ENCODE measurements around the gene CCL18. TPM values are rescaled to one million over a fixed set of nuclear protein-coding genes. Genes with fewer than 3 reads are reported as not detected.

Gene CCL18
- total RNA-seq, 1 donor from 2014 or later = not detected

- DNase-seq (no peak), ATAC-seq (ENCODE audit: low read depth) (no peak)
- H3K4me1 Mint-ChIP-seq = peaks cover 3% of the 10 kb centered on the region
- no peaks in the 10 kb centered on the region for H3K36me3 Mint-ChIP-seq (ENCODE audit: low read depth)
- intact Hi-C loops (cut with micrococcal nuclease) = no loop called here
- H3K27ac Mint-ChIP-seq = no peak overlapping the region
- H3K9me3 Mint-ChIP-seq = no peaks in the 10 kb centered on the region
- no peak overlapping the region for H3K4me3 Mint-ChIP-seq
- TF ChIP-seq, protein P1, sequence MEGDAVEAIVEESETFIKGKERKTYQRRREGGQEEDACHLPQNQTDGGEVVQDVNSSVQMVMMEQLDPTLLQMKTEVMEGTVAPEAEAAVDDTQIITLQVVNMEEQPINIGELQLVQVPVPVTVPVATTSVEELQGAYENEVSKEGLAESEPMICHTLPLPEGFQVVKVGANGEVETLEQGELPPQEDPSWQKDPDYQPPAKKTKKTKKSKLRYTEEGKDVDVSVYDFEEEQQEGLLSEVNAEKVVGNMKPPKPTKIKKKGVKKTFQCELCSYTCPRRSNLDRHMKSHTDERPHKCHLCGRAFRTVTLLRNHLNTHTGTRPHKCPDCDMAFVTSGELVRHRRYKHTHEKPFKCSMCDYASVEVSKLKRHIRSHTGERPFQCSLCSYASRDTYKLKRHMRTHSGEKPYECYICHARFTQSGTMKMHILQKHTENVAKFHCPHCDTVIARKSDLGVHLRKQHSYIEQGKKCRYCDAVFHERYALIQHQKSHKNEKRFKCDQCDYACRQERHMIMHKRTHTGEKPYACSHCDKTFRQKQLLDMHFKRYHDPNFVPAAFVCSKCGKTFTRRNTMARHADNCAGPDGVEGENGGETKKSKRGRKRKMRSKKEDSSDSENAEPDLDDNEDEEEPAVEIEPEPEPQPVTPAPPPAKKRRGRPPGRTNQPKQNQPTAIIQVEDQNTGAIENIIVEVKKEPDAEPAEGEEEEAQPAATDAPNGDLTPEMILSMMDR (IDR thresholded peaks at IDR 0.05) = no peak
- H3K27me3 Mint-ChIP-seq = peaks cover 3% of the 10 kb centered on the region
- CTCF ChIA-PET = interaction anchor here (2.0 kb wide), 1 partner anchor 15 kb away, joined by 8 read pairs; no protein-coding TSS in a partner anchor
- POLR2A ChIA-PET = no interaction called here
Observed at GRCh38 chr17:36057911-36058310, 6.2 kb upstream of the CCL18 start.

DNA sequence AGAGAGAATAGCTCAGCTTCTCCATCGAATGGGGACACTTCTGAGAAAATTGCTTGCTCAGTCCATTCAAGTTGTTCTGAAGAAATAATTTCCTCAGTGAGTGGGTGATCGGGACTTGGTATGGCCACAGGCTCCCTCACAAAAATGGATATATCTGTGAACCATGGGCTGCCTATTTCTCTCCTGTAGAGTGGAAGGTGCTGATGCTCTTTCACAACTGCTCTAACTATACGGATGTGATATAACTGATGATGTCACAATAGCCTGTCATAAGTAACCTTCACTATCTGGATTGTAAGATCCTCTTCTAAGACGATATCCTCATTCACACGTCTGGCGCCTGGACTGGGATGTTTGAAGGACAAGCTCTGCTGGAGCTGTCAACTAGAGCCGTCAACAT lies 4.7 kb upstream of the CCL18 start:
- CTCF ChIA-PET = no interaction called here

DNA sequence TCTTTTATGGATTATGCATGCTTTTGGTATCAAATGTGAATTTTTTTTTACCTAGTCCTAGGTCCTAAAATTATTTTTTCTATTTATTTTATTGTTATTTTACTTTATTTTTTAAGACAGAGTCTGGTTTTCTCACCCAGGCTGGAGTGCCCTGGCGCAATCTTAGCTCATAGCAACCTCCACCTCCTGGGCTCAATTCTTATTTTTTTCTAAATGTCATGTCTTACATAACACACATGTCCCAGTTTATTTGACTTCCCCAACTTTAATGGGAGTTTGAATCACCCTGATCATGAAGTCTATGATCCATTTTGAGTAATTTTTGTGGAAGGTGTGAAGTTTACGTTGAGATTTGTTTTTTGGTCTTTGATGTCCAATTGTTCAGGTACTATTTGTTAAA lies 3.3 kb upstream of the CCL18 start:
- POLR2A ChIA-PET = no interaction called here

More for the DNA sequence above, 4.7 kb upstream of the CCL18 start:
- peaks cover 5% of the 10 kb centered on the region for H3K4me1 Mint-ChIP-seq
- no peaks in the 10 kb centered on the region for H3K9me3 Mint-ChIP-seq
- H3K4me3 Mint-ChIP-seq = no peak overlapping the region
- H3K27me3 Mint-ChIP-seq = peaks cover 3% of the 10 kb centered on the region
- DNase-seq (no peak), ATAC-seq (ENCODE audit: low read depth) (no peak)
- POLR2A ChIA-PET = no interaction called here
- TF ChIP-seq, protein P1 (IDR thresholded peaks at IDR 0.05) = no peak
- no peak overlapping the region for H3K27ac Mint-ChIP-seq
- no peaks in the 10 kb centered on the region for H3K36me3 Mint-ChIP-seq (ENCODE audit: low read depth)
- intact Hi-C loops (cut with micrococcal nuclease) = no loop called here

GRCh38 chr17:36066365-36066985 lies 2.4 kb downstream of the CCL18 start:
- H3K9me3 Mint-ChIP-seq = no peaks in the 10 kb centered on the region
- H3K27me3 Mint-ChIP-seq = peaks cover 3% of the 10 kb centered on the region
- ATAC-seq (ENCODE audit: low read depth) = no peak
- H3K27ac Mint-ChIP-seq = no peak overlapping the region
- H3K4me3 Mint-ChIP-seq = no peak overlapping the region
- ChIA-PET POLR2A (no interaction called here), CTCF (interaction anchor here (2.2 kb wide), 1 partner anchor 82 kb away, joined by 5 read pairs; no protein-coding TSS in a partner anchor)
- TF ChIP-seq, protein P1 (IDR thresholded peaks at IDR 0.05) = no peak
- H3K36me3 Mint-ChIP-seq (ENCODE audit: low read depth) = no peaks in the 10 kb centered on the region
- no peak for DNase-seq
- intact Hi-C loops (cut with micrococcal nuclease) = no loop called here
- H3K4me1 Mint-ChIP-seq = peaks cover 5% of the 10 kb centered on the region

More for the DNA sequence above, 3.3 kb upstream of the CCL18 start:
- ATAC-seq (ENCODE audit: low read depth) (no peak), DNase-seq (no peak)
- Mint-ChIP-seq H3K27me3 (peaks cover 3% of the 10 kb centered on the region), H3K4me3 (no peak overlapping the region), H3K4me1 (peaks cover 5% of the 10 kb centered on the region), H3K36me3 (ENCODE audit: low read depth) (no peaks in the 10 kb centered on the region), H3K9me3 (no peaks in the 10 kb centered on the region), H3K27ac (no peak overlapping the region)
- TF ChIP-seq, protein P1 (IDR thresholded peaks at IDR 0.05) = no peak
- intact Hi-C loops (cut with micrococcal nuclease) = no loop called here
- CTCF ChIA-PET = no interaction called here

DNA sequence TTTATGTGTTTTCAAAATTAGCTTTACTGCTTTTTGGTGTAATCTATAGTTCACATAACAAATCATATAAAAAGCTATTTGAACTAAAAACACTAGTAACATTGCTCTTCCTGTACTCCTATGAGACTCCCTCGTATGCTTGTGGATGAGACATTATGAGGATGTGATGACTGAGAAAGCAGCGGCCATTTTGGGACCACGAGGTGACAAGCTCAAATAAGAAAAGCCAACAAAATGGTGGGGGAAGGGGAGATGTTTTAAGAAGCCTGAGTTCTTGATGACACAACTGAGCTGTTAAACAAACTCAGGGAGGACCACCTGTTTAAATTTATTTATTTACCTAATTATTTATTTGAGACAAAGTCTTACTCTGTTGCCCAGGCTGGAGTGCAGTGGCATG lies 4.5 kb downstream of the CCL18 start:
- peaks cover 10% of the 10 kb centered on the region for H3K4me1 Mint-ChIP-seq
- H3K27me3 Mint-ChIP-seq = peaks cover 4% of the 10 kb centered on the region
- no peak overlapping the region for H3K27ac Mint-ChIP-seq
- intact Hi-C loops (cut with micrococcal nuclease) = no loop called here
- TF ChIP-seq, protein P1 (IDR thresholded peaks at IDR 0.05) = no peak
- H3K9me3 Mint-ChIP-seq = no peaks in the 10 kb centered on the region
- no peak overlapping the region for H3K4me3 Mint-ChIP-seq
- no peak for DNase-seq
- ChIA-PET CTCF (interaction anchor here (1.3 to 6.4 kb wide), 2 partner anchors 79 to 99 kb away, joined by 4 to 76 read pairs; no protein-coding TSS in a partner anchor), POLR2A (interaction anchor here (0.6 to 1.1 kb wide), 3 partner anchors 13 to 1275 kb away, joined by 3 to 5 read pairs (median 3); no protein-coding TSS in a partner anchor)
- ATAC-seq (ENCODE audit: low read depth) = no peak
- H3K36me3 Mint-ChIP-seq (ENCODE audit: low read depth) = no peaks in the 10 kb centered on the region
